GM18517 (cell line): ENCODE data around the gene NR3C2.
"Not testable (repeated sequence)": the region's sequence is repeated elsewhere in the genome, so short reads cannot be mapped to it uniquely, and the experiment has no call there.

ENCODE experiments used
- ATAC-seq: cut with Tn5 transposase; IDR thresholded peaks from one replicate; pipeline ENCODE4 v1.9.1; 2021; ENCODE audit warnings: mild to moderate bottlenecking, moderate library complexity; ENCODE audit not compliant: unreplicated experiment

NR3C2 gene

DNA sequence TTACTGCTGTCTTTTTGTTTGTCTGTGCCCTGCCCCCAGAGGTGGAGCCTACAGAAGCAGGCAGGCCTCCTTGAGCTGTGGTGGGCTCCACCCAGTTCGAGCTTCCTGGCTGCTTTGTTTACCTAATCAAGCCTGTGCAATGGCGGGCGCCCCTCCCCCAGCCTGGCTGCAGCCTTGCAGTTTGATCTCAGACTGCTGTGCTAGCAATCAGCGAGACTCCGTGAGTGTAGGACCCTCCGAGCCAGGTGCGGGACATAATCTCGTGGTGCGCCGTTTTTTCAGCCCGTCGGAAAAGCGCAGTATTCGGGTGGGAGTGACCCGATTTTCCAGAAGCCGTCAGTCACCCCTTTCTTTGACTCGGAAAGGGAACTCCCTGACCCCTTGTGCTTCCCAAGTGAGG lies 118.9 kb downstream of the NR3C2 start:
- ATAC-seq = not testable (repeated sequence)

DNA sequence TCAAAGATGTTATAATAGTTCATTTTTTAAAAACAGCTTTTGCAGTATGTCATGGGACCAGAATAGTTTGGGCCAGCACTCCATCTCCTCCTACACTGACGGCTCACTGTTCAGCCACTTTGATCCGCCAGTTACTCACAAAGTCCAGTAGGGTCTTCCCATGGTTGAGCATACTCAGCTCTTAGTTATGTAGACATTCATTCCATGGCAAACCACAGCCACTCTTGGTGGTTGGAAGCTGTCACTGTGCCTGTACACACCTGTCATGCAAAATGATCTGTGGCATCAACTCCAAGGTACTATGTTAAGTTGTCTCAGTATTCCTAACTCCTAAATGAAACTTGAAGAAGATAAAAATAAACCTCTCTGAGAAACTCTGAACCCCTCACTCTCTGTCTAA lies 127.2 kb downstream of the NR3C2 start:
- no peak for ATAC-seq

DNA sequence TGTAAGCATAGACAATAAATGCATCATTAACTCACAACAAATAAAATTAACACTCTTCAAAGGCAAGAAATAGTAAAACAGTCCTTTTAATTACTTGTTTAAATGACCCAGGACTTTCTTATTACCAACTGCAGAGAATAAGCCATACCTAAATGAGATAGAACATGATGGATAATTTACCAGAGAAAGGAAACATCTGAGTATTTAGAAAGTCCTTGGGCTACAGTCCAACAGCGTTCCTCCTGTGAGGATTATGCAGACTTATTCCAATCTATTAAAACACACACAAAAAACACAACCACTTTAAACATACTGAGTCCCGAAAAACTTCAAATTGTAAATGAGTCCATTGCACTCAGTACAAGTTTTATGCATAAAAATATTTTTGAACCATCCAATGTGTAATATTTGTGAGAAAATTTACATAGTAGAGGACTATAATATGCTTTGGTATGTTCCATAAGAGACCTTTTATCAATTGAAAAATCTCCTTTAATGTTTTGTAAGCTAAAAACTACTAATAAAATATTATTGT lies 129.2 kb downstream of the NR3C2 start:
- no peak for ATAC-seq

DNA sequence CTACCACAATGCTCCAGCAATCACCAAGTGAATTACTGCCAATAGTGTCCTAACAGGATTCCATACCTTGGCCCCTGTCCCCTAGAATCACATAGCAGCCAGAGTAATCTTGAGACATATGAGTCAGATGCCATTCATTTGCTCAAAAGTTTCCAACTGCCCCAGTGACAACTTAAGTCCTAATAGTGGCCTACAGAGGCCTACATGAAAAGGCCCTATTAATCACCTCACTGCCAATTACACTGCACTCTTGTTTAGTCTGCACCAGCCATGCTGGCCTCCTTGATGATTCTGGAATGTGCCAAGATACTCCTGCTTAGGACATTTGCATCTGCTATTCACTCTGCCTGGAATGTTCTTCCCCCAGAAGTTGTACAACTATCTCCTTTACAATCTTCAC lies 130.7 kb downstream of the NR3C2 start:
- ATAC-seq = no peak

DNA sequence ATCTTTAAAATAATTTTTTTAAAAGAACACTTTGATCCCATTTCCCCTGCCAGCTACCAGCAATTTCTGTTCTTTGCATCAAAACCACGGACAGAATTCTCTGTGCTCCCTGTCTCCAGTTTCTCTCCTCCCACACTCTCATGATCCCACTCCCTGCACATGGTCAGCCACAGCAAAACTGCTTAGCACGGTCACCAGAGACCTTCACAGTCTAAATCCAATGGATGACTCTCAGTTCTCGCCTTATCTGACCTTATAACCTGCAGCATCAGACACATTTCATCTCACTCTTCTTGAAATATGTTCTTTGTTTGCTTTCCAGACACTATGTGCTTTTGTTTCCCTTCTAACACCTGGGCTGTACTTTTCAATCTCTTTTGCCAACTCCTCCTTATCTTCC lies 131.5 kb downstream of the NR3C2 start:
- no peak for ATAC-seq

DNA sequence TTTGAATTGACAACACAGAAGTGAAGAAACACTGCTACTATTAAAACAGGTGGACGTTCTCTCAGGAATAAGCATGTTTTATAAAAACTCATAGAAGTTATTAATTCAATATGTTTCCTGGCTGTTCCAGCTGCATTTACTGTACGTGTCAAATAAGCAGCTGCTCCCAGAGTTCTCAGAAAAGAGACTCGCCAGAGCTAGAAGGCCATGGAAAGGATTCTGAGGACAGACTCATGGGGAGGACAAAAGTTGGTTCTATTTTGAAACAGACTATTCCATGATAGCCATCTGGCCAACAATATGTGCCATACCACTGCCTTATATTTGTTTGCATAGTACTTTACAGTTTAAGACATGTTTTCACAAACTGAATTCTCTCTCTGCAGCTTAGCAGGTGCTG lies 136.5 kb downstream of the NR3C2 start:
- ATAC-seq = no peak

DNA sequence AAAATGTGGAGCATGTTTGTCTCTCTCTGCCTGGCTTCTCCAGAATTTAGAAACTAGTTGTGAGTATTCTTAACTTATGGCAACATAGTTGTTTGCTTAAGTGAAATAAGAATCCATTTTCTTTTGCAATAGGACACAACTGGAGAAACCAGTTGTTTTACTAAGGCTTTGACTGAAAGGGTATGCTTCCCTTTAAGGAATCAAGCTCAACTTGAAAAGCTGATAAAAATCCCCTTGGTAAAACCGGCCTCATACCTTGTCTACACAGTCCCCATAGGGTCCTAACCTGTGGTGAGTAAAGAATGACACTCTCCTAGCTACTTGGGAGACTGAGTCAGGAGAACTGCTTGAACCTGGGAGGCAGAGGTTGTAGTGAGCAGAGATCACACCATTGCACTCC lies 139.8 kb downstream of the NR3C2 start:
- ATAC-seq = no peak

DNA sequence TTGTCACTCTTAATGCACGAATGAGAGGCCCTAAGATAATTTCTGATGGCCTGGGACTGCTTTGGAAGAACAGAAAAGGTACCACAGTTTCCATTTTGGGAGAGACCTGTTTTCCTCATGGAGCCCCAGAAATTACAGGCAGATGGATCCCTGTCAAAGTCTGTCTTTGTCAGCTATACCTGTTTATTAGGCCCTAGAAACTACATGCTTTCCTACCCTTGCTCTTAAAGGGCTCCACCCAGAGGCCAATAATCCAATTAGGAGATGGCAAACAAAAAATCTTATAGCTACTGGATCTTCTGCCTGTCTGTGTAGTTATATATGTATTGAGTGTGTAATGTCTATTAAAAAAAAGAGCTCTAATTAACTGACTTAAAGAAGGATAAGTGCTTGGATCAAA lies 141.3 kb downstream of the NR3C2 start:
- ATAC-seq = no peak

DNA sequence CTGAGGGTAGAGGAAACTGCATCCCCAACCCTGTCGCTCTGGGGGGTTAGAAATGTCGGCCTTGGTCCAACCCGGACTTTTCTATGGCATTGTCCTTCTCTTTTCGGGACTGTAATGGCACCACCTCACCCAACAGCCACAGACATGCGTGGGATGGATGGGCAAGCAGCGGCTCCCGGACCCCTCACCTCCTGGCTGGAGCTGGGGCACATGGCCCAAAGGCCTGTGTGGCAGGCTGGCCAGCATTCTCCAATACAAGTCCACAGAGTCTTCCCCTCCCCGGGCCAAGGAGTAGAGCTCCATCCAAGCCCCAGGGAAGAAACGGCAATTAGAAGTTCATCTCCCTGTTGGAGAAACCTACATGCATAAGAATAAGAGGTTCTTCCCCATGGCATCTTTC lies 142.9 kb downstream of the NR3C2 start:
- ATAC-seq = no peak

DNA sequence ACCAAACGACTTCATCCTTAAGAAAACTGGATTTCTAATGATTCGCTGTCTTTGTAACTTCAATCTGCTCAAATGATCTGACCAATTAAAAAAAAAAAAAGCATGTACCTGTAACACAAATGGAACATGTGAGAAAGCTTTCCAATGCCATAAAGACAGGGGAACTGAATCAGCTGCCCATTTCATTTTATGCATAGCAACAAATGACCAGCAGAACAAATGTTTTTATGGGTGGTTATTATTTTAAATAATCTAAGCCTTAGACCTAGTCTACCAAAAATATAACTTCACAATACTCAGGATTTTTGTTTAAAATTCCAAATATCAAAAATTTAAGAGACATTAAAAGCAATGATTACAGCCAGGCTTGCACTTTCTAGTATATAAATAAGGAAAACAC lies 145.7 kb downstream of the NR3C2 start:
- no peak for ATAC-seq

DNA sequence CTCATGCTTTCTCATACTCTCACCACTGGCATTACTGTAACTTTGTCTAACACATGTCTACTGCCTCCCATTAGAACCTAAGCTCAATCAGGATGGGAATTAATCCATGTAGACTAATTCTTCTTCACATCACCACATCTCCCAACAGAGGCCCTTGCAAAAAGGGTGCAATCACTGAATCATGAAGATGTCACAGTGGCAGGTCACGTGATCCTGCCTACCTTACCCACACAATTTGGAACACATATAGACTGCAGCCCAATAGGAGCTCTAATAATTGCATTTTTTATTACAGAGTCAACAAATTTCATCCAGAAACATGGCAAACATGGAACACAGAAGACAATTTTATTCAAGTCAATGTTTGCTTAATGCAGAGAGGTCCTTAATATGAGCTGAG lies 146.6 kb downstream of the NR3C2 start:
- ATAC-seq = no peak

DNA sequence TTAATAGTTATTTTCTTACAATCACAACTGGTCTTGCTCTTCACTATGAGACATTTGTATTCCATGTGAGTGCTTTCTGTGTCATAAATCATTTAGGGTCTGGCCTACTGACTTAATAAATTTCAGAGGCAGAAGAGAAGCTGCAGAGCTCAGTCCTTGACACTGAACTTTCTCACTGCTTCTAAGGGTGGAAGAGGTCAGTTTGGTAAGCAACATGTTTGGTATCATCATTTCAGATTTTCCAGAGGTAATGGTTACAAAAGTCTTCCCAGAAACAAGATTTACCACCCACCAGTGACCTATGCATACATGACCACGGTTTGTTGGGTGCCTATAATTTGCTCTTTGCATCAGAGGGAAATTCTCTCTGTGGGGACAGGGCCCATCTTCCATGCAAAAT lies 148.6 kb downstream of the NR3C2 start:
- no peak for ATAC-seq

DNA sequence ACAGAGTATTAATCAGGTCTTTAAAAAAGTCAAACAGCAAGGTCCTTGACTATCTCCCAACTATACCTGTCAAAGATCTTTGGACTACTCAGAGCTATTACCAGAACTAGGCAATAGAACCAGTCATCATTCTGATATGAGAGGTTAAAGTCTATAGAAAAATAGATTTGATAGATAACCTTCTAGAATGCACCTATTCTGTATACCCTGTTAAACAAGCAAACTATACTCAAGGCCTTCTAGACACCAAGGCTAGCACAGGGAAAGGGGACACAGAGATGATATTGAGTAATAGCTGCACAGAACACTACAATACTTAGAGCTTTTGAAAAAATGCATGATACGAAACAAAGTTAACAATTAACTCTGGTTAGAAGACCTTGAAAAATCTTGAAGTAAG lies 149.5 kb downstream of the NR3C2 start:
- ATAC-seq = no peak

DNA sequence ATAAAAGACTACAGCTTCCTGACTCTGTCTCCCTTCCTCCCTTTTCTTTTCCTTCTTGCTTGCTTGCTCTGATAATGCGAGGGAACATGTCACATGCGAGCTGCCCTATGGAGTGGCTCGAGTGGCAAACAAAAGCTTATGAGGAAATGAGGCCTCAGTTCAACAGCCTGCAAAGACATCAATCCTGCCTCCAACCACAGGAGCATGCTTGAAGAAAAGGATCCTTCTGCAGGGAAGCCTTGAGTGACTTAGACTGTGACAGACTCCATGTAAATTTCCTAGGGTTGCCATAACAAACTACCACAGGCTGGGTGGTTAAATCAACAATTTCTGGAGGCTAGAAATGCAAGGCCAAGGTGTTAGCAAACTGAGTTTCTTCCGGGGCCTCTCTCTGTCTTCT lies 152.5 kb downstream of the NR3C2 start:
- no peak for ATAC-seq

DNA sequence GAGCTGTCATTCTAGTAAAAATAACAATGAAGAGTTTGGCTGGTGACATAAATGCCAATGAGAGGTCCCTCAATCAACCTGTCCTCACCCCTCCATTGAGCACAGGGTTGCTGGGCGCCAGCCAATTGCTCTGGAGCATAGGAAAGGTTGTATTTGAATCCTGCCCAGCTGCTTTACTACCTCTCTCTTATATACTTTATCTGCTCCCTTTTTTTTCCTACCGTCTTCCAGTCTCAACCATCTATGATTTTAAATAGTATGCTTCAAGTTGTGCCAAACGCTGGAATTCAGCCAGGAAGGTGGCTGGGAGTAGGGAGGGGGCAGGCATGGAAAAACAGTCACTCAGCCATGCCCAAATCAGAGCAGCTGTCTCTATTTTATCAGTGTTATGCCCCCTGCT lies 153.8 kb downstream of the NR3C2 start:
- ATAC-seq = no peak

DNA sequence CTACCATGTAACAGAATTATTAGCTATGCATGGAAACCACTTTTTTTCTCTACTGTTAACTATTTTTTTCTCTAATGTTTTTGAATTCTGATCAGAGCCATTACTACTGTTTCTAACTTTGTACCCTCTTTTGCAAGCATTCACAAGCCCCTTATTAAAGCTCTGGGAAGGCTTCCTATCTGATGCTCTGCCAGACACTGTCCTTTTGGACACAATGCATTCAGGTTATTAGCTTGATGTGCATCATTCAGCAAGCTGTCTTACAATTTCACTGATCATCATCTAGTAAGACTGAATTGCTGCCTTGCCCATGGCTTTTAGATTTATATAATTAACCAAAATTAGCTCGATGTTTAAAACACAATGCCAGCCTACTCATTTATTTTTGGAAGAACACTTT lies 155.1 kb downstream of the NR3C2 start:
- ATAC-seq = no peak

DNA sequence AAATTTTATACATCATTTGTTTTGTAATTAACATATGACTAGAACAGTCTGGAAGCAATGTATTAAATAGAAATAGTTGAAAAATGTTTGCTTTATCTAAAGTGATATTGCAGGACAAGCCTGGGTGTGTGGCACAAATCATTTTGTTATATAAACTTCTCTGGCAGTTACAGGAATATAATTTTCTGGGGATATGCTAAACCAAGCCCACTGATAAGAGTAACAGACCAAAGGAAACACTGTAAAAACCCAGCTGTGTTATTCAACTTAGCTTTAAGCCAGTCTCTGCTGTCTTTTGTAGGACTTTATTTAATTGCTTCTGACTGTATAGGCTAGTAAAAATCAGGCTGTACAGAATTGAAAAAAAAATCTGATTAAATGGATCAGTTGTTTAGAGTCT lies 156.2 kb downstream of the NR3C2 start:
- no peak for ATAC-seq

DNA sequence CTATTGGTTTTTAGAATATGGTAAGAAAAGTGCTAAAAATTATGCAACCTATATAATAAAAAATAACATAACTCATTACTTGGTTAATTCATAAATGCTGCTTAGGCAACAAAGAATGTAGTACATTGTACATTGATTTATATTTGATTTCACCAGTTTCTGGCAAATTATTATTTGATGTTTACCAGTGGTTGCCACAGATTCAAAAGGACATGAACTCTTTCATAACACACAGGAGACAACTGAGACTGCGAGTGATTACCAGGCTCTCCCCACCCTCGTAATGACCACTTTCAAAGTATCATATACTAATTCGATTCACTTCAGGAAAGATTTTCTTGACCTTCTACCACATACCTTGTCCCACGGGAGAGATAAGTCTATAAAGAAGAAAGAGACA lies 158.5 kb downstream of the NR3C2 start:
- ATAC-seq = no peak

DNA sequence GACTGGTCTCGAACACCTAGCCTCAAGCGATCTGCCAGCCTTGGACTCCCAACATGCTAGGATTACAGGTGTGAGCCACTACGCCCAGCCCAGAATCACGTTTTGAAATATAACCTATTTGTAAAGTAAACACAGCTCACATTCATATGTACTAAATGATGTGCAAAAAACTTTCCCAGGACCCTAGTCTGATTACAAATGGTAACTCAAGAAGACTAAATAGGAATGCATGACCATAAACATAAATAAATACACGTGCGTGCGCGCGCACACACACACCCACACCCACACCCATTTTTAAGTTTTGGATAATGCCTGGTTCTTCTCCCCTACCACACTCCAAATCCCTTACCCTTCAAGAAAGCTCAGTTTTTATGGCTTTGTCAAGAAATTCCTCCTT lies 163.9 kb downstream of the NR3C2 start:
- no peak for ATAC-seq

DNA sequence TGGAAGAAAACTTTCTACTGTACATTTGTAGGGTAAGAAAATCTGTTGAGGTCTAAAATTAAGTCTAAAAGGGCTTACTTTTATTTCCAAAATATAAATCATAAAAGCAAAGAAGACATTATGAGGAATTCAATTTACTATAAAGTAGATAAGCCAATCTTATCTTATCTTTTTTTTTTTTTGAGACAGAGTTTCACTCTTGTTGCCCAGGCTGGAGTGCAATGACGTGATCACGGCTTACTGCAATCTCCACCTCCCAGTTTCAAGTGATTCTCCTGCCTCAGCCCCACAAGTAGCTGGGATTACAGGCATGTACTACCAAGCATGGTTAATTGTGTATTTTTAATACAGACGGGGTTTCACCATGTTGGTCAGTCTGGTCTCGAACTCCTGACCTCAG lies 166.9 kb downstream of the NR3C2 start:
- ATAC-seq = no peak

DNA sequence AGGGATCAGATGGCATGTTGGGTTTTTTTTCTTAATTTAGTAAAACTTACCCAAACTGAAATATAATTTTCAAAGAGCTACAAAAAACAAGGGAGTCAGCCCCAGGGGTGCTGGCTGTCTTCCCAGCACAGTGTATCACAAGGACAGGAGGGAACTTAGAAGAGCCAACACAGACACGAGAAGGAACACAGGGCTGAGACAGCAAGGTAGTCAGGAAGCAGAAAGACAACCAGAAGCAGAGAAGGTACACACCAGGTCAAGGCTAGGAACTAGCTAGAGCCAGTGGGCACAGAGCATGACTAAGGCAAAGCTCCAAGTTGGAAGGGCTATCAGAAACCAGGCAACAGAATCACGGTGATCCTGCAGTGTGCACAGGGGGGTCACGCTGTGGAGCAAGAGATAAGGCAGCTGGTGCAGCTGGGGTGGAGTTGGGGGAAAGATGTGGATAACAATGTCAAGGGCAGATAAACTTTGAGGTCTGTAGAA lies 168.7 kb downstream of the NR3C2 start:
- ATAC-seq = no peak

DNA sequence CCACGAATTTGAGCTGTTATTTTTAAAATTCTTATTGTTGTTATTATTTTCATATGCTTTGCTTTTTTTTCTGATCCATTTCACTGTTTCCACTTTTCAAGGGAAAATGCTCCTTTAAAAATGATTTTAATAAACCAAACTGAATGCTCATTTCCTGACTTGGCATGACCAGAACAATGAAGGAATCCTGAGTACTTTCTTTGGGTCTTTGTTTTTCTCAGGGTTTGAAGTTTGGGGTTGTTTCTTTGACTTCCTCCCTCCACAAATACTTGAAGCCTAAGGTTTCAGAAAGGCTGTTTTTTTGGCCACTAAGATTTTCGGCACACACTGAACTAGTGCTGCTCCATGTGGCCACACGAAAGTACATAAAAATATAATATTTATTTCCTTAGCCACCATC lies 171.0 kb downstream of the NR3C2 start:
- ATAC-seq = no peak

DNA sequence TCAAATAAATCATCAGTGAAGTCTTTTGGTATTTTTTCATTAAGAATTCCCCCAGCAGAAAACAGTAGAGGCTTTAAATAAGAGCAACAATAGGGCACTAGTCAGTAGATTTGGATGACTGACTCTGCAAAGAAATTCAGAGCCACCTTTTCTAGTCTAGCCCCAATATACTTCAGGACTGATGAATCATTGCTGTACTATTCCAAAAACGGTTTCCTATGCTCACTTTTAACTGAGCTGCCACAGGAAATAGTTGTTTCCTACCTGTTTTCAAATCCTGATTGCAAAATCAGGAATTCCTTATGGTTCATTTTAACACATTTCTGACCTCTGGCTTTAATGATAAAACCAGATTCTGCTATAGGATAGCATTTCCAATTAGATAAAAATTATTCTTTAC lies 171.6 kb downstream of the NR3C2 start:
- no peak for ATAC-seq

DNA sequence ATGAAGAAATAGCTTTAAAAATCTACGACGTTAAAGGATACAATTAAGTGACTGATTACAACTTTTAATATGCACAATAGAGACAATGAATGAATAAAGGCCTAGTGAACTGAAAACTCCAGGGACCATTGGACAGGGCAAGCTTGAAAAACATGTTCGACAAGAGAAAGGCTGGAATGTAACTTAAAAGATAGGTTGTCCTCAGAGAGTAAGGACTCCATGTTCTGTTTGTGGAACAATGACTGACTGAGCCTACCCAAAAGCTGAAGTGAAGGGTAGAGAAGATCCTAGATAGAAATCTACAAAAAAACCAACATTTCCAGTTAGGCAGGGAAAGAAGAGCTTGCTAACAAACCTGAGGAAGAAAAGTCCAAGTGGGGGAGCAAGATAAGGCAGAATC lies 173.4 kb downstream of the NR3C2 start:
- no peak for ATAC-seq
